ENCODE measurements around the gene DCLRE1B. TPM values are rescaled to one million over a fixed set of nuclear protein-coding genes. Genes with fewer than 3 reads are reported as not detected.

The DCLRE1B gene
- total and polyA plus RNA-seq, 9 of the 15 experiments (the other 6 are each of a cell fraction or from before 2014, with no cell fraction given) = 10.6 to 28.8 (median 17.2) TPM

GRCh38 chr1:113913887-113914664 is 8.9 kb downstream of the DCLRE1B start (continued):
- TF ChIP-seq ETS2 (tag; IDR thresholded peaks at IDR 0.05; ENCODE audit: borderline replicate concordance, poor library complexity, severe bottlenecking) (no peak), ATF7 (IDR thresholded peaks at IDR 0.05) (peak; percentile 82), FOXK1 (CRISPR knock-in tag; IDR thresholded peaks at IDR 0.05; ENCODE audit: borderline replicate concordance) (no peak), ZC3H4 (CRISPR knock-in tag; IDR thresholded peaks at IDR 0.05; ENCODE audit: borderline replicate concordance) (no peak), ARHGAP35 (IDR thresholded peaks at IDR 0.05; ENCODE audit: partially characterized antibody) (no peak), DDX20 (tag; IDR thresholded peaks at IDR 0.05; ENCODE audit: low read depth) (peak; percentile 62; the same call in 1 of the 2 replicates), CTBP1 (IDR thresholded peaks at IDR 0.05; ENCODE audit: borderline replicate concordance) (peak; percentile 100), TARDBP (IDR thresholded peaks at IDR 0.05) (peak; percentile 97), TAF1 (IDR thresholded peaks at IDR 0.05; ENCODE audit: control insufficient read depth, extremely low read depth, insufficient read depth, low read length, severe bottlenecking) (peak; percentile 60), SRSF3 (IDR thresholded peaks at IDR 0.05; ENCODE audit: insufficient read depth, low read length) (no peak), ZNF707 (CRISPR knock-in tag; conservative IDR thresholded peaks at IDR 0.05) (no peak), ZFP1 (CRISPR knock-in tag; IDR thresholded peaks at IDR 0.05) (no peak), XRCC5 (IDR thresholded peaks at IDR 0.05; ENCODE audit: low read depth, low read length) (0 out of 2 replicates have a peak, but pooled peaks have one; percentile 32), ZBTB43 (CRISPR knock-in tag; IDR thresholded peaks at IDR 0.05) (no peak)
- TF ChIP-seq, protein P1, sequence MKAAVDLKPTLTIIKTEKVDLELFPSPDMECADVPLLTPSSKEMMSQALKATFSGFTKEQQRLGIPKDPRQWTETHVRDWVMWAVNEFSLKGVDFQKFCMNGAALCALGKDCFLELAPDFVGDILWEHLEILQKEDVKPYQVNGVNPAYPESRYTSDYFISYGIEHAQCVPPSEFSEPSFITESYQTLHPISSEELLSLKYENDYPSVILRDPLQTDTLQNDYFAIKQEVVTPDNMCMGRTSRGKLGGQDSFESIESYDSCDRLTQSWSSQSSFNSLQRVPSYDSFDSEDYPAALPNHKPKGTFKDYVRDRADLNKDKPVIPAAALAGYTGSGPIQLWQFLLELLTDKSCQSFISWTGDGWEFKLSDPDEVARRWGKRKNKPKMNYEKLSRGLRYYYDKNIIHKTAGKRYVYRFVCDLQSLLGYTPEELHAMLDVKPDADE (conservative IDR thresholded peaks at IDR 0.05; ENCODE audit: control insufficient read depth, low read depth, low read length) = peak; percentile 90
- TF ChIP-seq, protein P2, sequence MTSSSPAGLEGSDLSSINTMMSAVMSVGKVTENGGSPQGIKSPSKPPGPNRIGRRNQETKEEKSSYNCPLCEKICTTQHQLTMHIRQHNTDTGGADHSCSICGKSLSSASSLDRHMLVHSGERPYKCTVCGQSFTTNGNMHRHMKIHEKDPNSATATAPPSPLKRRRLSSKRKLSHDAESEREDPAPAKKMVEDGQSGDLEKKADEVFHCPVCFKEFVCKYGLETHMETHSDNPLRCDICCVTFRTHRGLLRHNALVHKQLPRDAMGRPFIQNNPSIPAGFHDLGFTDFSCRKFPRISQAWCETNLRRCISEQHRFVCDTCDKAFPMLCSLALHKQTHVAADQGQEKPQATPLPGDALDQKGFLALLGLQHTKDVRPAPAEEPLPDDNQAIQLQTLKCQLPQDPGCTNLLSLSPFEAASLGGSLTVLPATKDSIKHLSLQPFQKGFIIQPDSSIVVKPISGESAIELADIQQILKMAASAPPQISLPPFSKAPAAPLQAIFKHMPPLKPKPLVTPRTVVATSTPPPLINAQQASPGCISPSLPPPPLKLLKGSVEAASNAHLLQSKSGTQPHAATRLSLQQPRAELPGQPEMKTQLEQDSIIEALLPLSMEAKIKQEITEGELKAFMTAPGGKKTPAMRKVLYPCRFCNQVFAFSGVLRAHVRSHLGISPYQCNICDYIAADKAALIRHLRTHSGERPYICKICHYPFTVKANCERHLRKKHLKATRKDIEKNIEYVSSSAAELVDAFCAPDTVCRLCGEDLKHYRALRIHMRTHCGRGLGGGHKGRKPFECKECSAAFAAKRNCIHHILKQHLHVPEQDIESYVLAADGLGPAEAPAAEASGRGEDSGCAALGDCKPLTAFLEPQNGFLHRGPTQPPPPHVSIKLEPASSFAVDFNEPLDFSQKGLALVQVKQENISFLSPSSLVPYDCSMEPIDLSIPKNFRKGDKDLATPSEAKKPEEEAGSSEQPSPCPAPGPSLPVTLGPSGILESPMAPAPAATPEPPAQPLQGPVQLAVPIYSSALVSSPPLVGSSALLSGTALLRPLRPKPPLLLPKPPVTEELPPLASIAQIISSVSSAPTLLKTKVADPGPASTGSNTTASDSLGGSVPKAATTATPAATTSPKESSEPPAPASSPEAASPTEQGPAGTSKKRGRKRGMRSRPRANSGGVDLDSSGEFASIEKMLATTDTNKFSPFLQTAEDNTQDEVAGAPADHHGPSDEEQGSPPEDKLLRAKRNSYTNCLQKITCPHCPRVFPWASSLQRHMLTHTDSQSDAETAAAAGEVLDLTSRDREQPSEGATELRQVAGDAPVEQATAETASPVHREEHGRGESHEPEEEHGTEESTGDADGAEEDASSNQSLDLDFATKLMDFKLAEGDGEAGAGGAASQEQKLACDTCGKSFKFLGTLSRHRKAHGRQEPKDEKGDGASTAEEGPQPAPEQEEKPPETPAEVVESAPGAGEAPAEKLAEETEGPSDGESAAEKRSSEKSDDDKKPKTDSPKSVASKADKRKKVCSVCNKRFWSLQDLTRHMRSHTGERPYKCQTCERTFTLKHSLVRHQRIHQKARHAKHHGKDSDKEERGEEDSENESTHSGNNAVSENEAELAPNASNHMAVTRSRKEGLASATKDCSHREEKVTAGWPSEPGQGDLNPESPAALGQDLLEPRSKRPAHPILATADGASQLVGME (CRISPR knock-in tag; IDR thresholded peaks at IDR 0.05) = no peak; the same call in 1 of the 2 replicates
- TF ChIP-seq, protein P3, sequence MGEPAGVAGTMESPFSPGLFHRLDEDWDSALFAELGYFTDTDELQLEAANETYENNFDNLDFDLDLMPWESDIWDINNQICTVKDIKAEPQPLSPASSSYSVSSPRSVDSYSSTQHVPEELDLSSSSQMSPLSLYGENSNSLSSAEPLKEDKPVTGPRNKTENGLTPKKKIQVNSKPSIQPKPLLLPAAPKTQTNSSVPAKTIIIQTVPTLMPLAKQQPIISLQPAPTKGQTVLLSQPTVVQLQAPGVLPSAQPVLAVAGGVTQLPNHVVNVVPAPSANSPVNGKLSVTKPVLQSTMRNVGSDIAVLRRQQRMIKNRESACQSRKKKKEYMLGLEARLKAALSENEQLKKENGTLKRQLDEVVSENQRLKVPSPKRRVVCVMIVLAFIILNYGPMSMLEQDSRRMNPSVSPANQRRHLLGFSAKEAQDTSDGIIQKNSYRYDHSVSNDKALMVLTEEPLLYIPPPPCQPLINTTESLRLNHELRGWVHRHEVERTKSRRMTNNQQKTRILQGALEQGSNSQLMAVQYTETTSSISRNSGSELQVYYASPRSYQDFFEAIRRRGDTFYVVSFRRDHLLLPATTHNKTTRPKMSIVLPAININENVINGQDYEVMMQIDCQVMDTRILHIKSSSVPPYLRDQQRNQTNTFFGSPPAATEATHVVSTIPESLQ (CRISPR knock-in tag; IDR thresholded peaks at IDR 0.05) = no peak

Data from K562 (cell line).